Measurements from ENCODE around the gene USP31.
A peak's percentile ranks its signal among the peaks of the same experiment; 100 is the strongest.

USP31 gene

GRCh38 chr16:23061669-23062068, 87.6 kb downstream of the USP31 start:
- TF ChIP-seq ZFX (IDR thresholded peaks at IDR 0.05; ENCODE audit: borderline replicate concordance), result no peak
- TF ChIP-seq CTCF (IDR thresholded peaks at IDR 0.05), result no peak
- no peak overlapping the region for H3K27ac ChIP-seq

- TF ChIP-seq ZFX (IDR thresholded peaks at IDR 0.05; ENCODE audit: borderline replicate concordance), result no peak
- peak; percentile 88 for TF ChIP-seq CTCF (IDR thresholded peaks at IDR 0.05)
- no peak overlapping the region for H3K27ac ChIP-seq
These were observed 88.6 kb downstream of the USP31 start for GRCh38 chr16:23060458-23061320.

GRCh38 chr16:23059433-23059832, 89.8 kb downstream of the USP31 start:
- H3K27ac ChIP-seq, result no peak overlapping the region
- no peak for TF ChIP-seq ZFX (IDR thresholded peaks at IDR 0.05; ENCODE audit: borderline replicate concordance)
- no peak for TF ChIP-seq CTCF (IDR thresholded peaks at IDR 0.05)

- TF ChIP-seq ZFX (IDR thresholded peaks at IDR 0.05; ENCODE audit: borderline replicate concordance) (no peak), CTCF (IDR thresholded peaks at IDR 0.05) (no peak)
These were observed 90.7 kb downstream of the USP31 start for GRCh38 chr16:23058576-23058975.

GRCh38 chr16:23057013-23057596, 92.1 kb downstream of the USP31 start:
- H3K27ac ChIP-seq, result no peak overlapping the region
- TF ChIP-seq ZFX (IDR thresholded peaks at IDR 0.05; ENCODE audit: borderline replicate concordance), result no peak

More at GRCh38 chr16:23058576-23058975, 90.7 kb downstream of the USP31 start:
- no peak overlapping the region for H3K27ac ChIP-seq

GRCh38 chr16:23055481-23055880, 93.8 kb downstream of the USP31 start:
- H3K27ac ChIP-seq, result no peak overlapping the region
- no peak for TF ChIP-seq CTCF (IDR thresholded peaks at IDR 0.05)

GRCh38 chr16:23052908-23053580, 96.2 kb downstream of the USP31 start:
- H3K27ac ChIP-seq, result no peak overlapping the region
- TF ChIP-seq ZFX (IDR thresholded peaks at IDR 0.05; ENCODE audit: borderline replicate concordance) (no peak), CTCF (IDR thresholded peaks at IDR 0.05) (no peak)
